ENCODE results near the gene MAP7D2. TPM values are rescaled to one million over a fixed set of nuclear protein-coding genes. Genes with fewer than 3 reads are reported as not detected.

The MAP7D2 gene
- total and polyA plus RNA-seq, 2 donors from 2014 or later: 0.76 to 3.6 TPM

DNA sequence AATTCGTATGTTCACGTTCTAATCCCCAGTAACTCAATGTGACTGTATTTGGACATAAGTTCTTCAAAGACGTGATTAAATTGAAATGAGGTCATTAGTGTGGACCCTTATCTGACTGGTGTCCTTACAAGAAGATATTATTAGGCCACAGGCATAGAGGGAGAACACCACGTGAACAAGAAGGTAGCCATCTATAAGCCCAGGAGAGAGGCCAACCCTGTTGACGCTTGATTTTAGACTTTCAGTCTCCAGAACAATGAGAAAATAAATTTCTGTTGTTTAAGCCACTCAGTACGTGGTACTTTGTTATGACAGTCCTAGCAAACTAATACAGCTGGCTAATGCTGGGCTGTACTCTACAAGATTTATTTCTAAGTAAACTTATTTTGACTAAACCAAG, 26.4 kb upstream of the MAP7D2 start:
- intact Hi-C loops (cut with DNase I): no loop called here
- no peak for FAIRE-seq
- H3K27me3 ChIP-seq (ENCODE audit: control insufficient read depth, insufficient read depth, low read length): peaks cover 2% of the 10 kb centered on the region
- peaks cover 4 to 6% (median 4%) of the 10 kb centered on the region in 3 donors for H3K4me1 ChIP-seq (ENCODE audit: control insufficient read depth in 2 of 3, insufficient read depth in 2 of 3, low read depth in 1 of 3, low read length in 3 of 3)
- H3K36me3 ChIP-seq (ENCODE audit: control insufficient read depth in 2 of 3, insufficient read depth in 3 of 3, low read length in 3 of 3): no peaks in the 10 kb centered on the region
- H3K27ac ChIP-seq (ENCODE audit: low read depth in 2 of 2, low read length in 2 of 2): no peak overlapping the region
- H3K9ac ChIP-seq (ENCODE audit: low read length in 3 of 3): no peak overlapping the region
- DNase-seq: peak in 1 of 5 donors; percentile 3
- H3K4me3 ChIP-seq (ENCODE audit: low read length in 3 of 3): no peak overlapping the region
- no peaks in the 10 kb centered on the region for H3K9me3 ChIP-seq (ENCODE audit: control insufficient read depth in 2 of 3, insufficient read depth in 1 of 3, low read length in 3 of 3)
- no peak for TF ChIP-seq CTCF (IDR thresholded peaks at IDR 0.05; ENCODE audit: borderline replicate concordance, extremely low read depth, insufficient read depth)

DNA sequence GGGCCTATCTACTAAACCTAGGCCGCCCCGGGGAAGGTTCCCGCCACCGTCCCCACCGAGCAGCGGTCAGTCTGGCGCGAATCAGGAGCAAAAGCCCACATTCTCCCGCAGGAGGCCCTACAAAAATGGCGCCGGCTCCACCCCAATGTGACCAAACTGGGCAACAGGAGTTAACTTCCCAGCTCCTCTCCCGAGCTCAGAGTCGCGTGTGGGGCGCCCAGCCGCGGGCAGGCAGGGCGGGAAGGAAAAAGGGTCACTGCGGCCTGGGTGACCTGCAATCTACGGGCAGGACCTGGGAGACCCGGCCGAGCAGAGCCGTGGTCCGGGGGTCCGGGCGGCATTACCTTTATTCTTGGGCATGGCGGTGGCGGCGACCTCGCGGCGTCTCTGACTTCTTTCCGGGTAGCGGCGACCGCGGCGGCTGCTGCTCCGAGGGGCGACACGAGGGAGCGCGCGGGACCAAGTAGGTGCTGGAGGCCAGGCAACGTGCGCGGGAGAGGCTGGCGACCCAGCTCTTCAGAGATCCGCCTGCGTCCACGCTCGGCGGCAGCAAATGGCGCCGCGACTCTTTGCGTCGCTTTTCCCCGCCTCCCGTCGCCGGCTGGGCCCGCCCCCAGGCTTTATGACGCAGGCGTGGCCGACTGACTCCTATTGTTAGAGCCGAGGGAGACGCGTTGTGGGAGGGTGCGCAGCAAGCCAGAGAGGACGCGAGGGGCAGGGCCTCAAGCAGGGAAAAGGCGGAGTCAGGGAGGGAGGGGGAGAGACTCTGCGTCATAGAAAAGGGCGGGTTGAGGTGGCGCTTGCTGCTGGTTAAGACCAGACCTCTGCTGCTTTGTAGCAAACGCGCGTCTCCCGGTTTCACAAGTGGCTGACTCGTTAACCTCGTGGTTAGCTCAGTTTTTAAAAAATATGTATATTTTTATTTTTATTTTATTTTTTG, 24.8 kb upstream of the MAP7D2 start, which contains the start of gene EIF1AX:
EIF1AX (minus strand) TSS at position 558 of the 940 bp plus-strand sequence; CDS start at position 360, 198 bp downstream.
- H3K4me1 ChIP-seq (ENCODE audit: control insufficient read depth in 2 of 3, insufficient read depth in 2 of 3, low read depth in 1 of 3, low read length in 3 of 3): peaks cover 4 to 6% (median 4%) of the 10 kb centered on the region in 3 donors
- peak within 1 kb of the TSS; percentile 92 to 93 (median 93) for H3K4me3 ChIP-seq (ENCODE audit: low read length in 3 of 3)
- no peaks in the 10 kb centered on the region for H3K36me3 ChIP-seq (ENCODE audit: control insufficient read depth in 2 of 3, insufficient read depth in 3 of 3, low read length in 3 of 3)
- H3K27me3 ChIP-seq (ENCODE audit: control insufficient read depth, insufficient read depth, low read length): peaks cover 2% of the 10 kb centered on the region
- DNase-seq (peak; percentile 98 to 100 (median 99)), FAIRE-seq (peak; percentile 99)
- H3K9me3 ChIP-seq (ENCODE audit: control insufficient read depth in 2 of 3, insufficient read depth in 1 of 3, low read length in 3 of 3): no peaks in the 10 kb centered on the region
- no peak for TF ChIP-seq CTCF (IDR thresholded peaks at IDR 0.05; ENCODE audit: borderline replicate concordance, extremely low read depth, insufficient read depth)
- intact Hi-C loops (cut with DNase I): no loop called here
- H3K27ac ChIP-seq (ENCODE audit: low read depth in 2 of 2, low read length in 2 of 2): peak within 1 kb of the TSS; percentile 82 to 85
- peak within 1 kb of the TSS; percentile 80 to 92 (median 81) for H3K9ac ChIP-seq (ENCODE audit: low read length in 3 of 3)

DNA sequence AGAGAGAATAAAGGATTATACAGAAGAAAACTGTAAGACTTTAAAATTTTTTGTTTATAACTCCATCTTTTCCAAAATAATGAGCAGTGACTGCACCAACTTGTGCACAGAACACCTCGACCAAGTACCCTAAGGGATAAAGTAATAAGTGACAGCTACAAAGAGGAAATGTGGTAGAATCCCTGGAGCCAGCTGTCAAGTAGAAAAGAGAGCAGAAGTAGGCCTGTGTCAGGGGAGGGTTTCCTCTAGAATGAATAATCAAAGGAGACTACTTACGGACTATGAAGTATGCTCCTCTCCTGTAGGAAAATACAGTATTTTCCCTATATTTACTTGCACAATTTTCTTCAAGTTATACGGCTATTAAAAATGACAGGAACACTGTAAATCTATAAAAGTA, 23.7 kb upstream of the MAP7D2 start:
- no peak overlapping the region for H3K27ac ChIP-seq (ENCODE audit: low read depth in 2 of 2, low read length in 2 of 2)
- no peaks in the 10 kb centered on the region for H3K36me3 ChIP-seq (ENCODE audit: control insufficient read depth in 2 of 3, insufficient read depth in 3 of 3, low read length in 3 of 3)
- no peaks in the 10 kb centered on the region for H3K27me3 ChIP-seq (ENCODE audit: control insufficient read depth, insufficient read depth, low read length)
- no peak for TF ChIP-seq CTCF (IDR thresholded peaks at IDR 0.05; ENCODE audit: borderline replicate concordance, extremely low read depth, insufficient read depth)
- no peaks in the 10 kb centered on the region for H3K9me3 ChIP-seq (ENCODE audit: control insufficient read depth in 2 of 3, insufficient read depth in 1 of 3, low read length in 3 of 3)
- FAIRE-seq: no peak
- H3K4me1 ChIP-seq (ENCODE audit: control insufficient read depth in 2 of 3, insufficient read depth in 2 of 3, low read depth in 1 of 3, low read length in 3 of 3): peaks cover 4 to 6% (median 4%) of the 10 kb centered on the region in 3 donors
- intact Hi-C loops (cut with DNase I): no loop called here
- no peak for DNase-seq
- peak overlapping the region in 2 of 3 donors; percentile 29 to 92 for H3K9ac ChIP-seq (ENCODE audit: low read length in 3 of 3)
- peak overlapping the region; percentile 92 to 93 (median 93) for H3K4me3 ChIP-seq (ENCODE audit: low read length in 3 of 3)

Measured in kidney (tissue), 14 donors.